Measurements from ENCODE around the gene EFNA1. TPM values are rescaled to one million over a fixed set of nuclear protein-coding genes. Genes with fewer than 3 reads are reported as not detected.

EFNA1 gene
- total and polyA plus RNA-seq, 2 experiments from 2014 or later: 39.1 to 83.5 TPM

GRCh38 chr1:155131856-155132255 lies 4.2 kb downstream of the EFNA1 start:
- no peak for TF ChIP-seq CTCF (IDR thresholded peaks at IDR 0.05; ENCODE audit: low read depth, low read length)
- H3K4me1 ChIP-seq (ENCODE audit: low read depth): peaks cover 29% of the 10 kb centered on the region
- no peak overlapping the region for H3K4me3 ChIP-seq
- peak overlapping the region; percentile 98 for H3K27ac ChIP-seq
- no peaks in the 10 kb centered on the region for H3K9me3 ChIP-seq (ENCODE audit: low read depth)
- H3K36me3 ChIP-seq: peaks cover 28% of the 10 kb centered on the region
- H3K27me3 ChIP-seq: no peaks in the 10 kb centered on the region
- no peak for DNase-seq (ENCODE audit: low read depth in 1 of 2, low spot score in 1 of 2)

GRCh38 chr1:155133799-155134281 lies 6.2 kb downstream of the EFNA1 start:
- Histone ChIP-seq H3K9me3 (ENCODE audit: low read depth) (no peaks in the 10 kb centered on the region), H3K4me1 (ENCODE audit: low read depth) (peaks cover 25% of the 10 kb centered on the region), H3K36me3 (peaks cover 28% of the 10 kb centered on the region), H3K27ac (peak overlapping the region; percentile 93), H3K27me3 (no peaks in the 10 kb centered on the region), H3K4me3 (no peak overlapping the region)
- no peak for DNase-seq (ENCODE audit: low read depth in 1 of 2, low spot score in 1 of 2)
- TF ChIP-seq CTCF (IDR thresholded peaks at IDR 0.05; ENCODE audit: low read depth, low read length): no peak

GRCh38 chr1:155134322-155134721 lies 6.6 kb downstream of the EFNA1 start:
- peaks cover 20% of the 10 kb centered on the region for H3K4me1 ChIP-seq (ENCODE audit: low read depth)
- DNase-seq (ENCODE audit: low read depth in 1 of 2, low spot score in 1 of 2): no peak
- peak overlapping the region; percentile 93 for H3K27ac ChIP-seq
- peaks cover 28% of the 10 kb centered on the region for H3K36me3 ChIP-seq
- H3K4me3 ChIP-seq: no peak overlapping the region
- H3K27me3 ChIP-seq: no peaks in the 10 kb centered on the region
- TF ChIP-seq CTCF (IDR thresholded peaks at IDR 0.05; ENCODE audit: low read depth, low read length): no peak
- H3K9me3 ChIP-seq (ENCODE audit: low read depth): no peaks in the 10 kb centered on the region

GRCh38 chr1:155134880-155135414 lies 7.3 kb downstream of the EFNA1 start:
- Histone ChIP-seq H3K4me1 (ENCODE audit: low read depth) (peaks cover 19% of the 10 kb centered on the region), H3K4me3 (peak overlapping the region; percentile 47), H3K27ac (peak overlapping the region; percentile 93), H3K36me3 (peaks cover 28% of the 10 kb centered on the region), H3K27me3 (no peaks in the 10 kb centered on the region), H3K9me3 (ENCODE audit: low read depth) (no peaks in the 10 kb centered on the region)
- DNase-seq (ENCODE audit: low read depth in 1 of 2, low spot score in 1 of 2): peak; percentile 76 to 97
- TF ChIP-seq CTCF (IDR thresholded peaks at IDR 0.05; ENCODE audit: low read depth, low read length): no peak

GRCh38 chr1:155135415-155136028 lies 7.8 kb downstream of the EFNA1 start, which contains the start of gene SLC50A1:
SLC50A1 (plus strand) TSS chr1:155135852; CDS start chr1:155135912, 60 bp downstream.
- peak; percentile 97 to 98 for DNase-seq (ENCODE audit: low read depth in 1 of 2, low spot score in 1 of 2)
- no peaks in the 10 kb centered on the region for H3K9me3 ChIP-seq (ENCODE audit: low read depth)
- H3K4me1 ChIP-seq (ENCODE audit: low read depth): peaks cover 17% of the 10 kb centered on the region
- no peak for TF ChIP-seq CTCF (IDR thresholded peaks at IDR 0.05; ENCODE audit: low read depth, low read length)
- peak within 1 kb of the TSS; percentile 93 for H3K27ac ChIP-seq
- H3K4me3 ChIP-seq: peak within 1 kb of the TSS; percentile 47
- peaks cover 28% of the 10 kb centered on the region for H3K36me3 ChIP-seq
- no peaks in the 10 kb centered on the region for H3K27me3 ChIP-seq

Measured in cardiac muscle cell (in vitro differentiated cells and primary cell).